GM12873 (cell line): ENCODE results near the gene PIK3R4.

Source experiments
- TF ChIP-seq, protein P1 (sequence below): IDR thresholded peaks from 2 replicates; pipeline ENCODE4 v1.5.1; 2012; ENCODE audit warnings: low read depth, mild to moderate bottlenecking, moderate library complexity, low read length, control low read depth; ENCODE audit not compliant: insufficient read depth; ENCODE audit errors: missing control alignments

The PIK3R4 gene

GRCh38 chr3:130779486-130779885 lies 32.9 kb upstream of the PIK3R4 start:
- TF ChIP-seq, protein P1, sequence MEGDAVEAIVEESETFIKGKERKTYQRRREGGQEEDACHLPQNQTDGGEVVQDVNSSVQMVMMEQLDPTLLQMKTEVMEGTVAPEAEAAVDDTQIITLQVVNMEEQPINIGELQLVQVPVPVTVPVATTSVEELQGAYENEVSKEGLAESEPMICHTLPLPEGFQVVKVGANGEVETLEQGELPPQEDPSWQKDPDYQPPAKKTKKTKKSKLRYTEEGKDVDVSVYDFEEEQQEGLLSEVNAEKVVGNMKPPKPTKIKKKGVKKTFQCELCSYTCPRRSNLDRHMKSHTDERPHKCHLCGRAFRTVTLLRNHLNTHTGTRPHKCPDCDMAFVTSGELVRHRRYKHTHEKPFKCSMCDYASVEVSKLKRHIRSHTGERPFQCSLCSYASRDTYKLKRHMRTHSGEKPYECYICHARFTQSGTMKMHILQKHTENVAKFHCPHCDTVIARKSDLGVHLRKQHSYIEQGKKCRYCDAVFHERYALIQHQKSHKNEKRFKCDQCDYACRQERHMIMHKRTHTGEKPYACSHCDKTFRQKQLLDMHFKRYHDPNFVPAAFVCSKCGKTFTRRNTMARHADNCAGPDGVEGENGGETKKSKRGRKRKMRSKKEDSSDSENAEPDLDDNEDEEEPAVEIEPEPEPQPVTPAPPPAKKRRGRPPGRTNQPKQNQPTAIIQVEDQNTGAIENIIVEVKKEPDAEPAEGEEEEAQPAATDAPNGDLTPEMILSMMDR, result no peak

DNA sequence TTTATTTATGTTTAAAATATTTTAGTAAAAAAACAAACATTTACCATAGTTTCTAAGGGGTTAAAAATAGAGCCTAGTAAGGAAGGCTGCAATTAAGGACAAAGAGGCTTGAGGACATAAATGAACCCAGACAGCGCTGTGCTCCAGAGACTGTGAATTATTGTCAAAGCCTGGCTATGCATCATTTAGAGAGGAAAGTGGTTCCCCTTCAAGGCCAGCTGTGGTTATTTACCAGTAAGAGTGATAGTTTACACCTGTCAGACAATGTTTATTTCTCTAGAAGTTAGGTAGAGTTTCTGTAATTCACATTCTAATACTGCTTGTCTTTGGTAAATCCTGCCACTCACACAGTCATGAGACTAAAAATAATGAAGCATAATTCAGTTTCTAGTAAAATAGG lies 32.4 kb upstream of the PIK3R4 start:
- TF ChIP-seq, protein P1, result no peak

- TF ChIP-seq, protein P1, result no peak
Observed at GRCh38 chr3:130773366-130773765, 26.7 kb upstream of the PIK3R4 start.

DNA sequence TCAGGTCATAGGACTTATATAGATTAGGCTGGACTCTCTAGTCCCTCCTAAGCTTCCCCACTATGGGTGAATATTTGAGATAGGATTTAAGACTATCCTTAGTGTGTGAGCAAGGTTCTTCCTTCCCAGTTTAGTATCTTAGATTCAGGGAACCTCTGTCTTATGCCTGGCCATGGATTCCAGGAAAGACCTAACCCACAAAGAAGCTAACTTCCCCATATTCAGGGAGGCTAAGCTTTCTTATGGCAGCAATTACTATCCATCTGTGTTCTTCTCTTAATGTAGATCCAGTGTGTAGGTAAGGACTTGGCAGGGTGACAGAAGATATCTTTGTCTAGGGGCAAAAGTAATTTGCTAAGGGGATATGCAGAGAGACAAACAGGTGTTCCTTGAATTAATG lies 25.5 kb upstream of the PIK3R4 start:
- TF ChIP-seq, protein P1, result no peak

- TF ChIP-seq, protein P1, result no peak
Observed at GRCh38 chr3:130770644-130771043, 24.0 kb upstream of the PIK3R4 start.

DNA sequence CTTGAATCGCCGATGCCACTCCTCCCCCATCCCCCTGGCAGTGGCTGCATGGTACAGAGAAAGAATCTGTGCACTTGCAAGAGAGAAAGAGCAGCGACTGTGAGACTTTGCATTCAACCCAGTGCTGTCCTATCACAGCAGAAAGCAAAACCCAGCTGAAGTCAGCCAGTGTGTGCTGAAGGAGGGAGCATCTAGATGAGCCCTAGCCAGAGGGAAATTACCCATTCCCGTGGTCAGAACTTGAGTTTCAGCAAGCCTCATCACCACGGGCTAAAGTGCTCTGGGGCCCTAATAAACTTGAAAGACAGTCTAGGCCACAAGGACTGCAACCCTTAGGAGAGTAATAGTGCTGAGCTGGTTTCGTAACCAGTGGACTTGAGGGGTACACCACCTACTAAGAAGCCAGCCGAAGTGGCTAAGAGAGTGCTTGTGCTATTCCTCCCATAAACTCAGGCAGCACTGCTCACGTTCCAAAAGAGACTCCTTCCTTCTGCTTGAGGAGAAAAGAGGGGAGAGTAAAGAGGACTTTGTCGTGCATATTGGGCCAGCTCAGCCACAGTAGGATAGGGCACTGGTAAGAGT lies 15.2 kb upstream of the PIK3R4 start:
- TF ChIP-seq, protein P1, result no peak

- TF ChIP-seq, protein P1, result no peak
Observed at GRCh38 chr3:130760922-130761321, 14.3 kb upstream of the PIK3R4 start.
